HG02840 (cell line): ENCODE measurements around the gene LRRC4C.

Source experiments
- ATAC-seq: cut with Tn5 transposase; IDR thresholded peaks from one replicate; pipeline ENCODE4 v1.9.1; 2021; ENCODE audit warnings: mild to moderate bottlenecking, moderate library complexity, moderate number of reproducible peaks; ENCODE audit not compliant: unreplicated experiment, low FRiP score

LRRC4C gene

DNA sequence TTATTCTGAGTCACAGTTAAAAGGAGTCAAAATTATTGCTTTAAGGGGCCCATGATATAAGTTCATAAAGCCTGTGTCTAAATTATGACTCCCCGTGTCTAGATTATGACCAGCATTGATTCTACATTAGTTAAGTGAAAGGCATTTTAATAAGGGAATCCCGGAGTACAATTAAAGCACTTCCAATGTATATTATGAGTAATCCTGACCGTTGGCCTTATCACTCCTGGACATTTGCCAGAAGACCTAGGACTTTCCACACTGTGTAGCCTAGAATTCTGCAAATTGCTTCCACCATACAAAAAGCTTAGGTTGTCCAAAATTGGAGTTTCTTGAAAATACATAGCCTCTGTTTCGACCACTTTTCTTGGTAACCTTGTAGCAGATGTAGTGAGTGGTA, 1292.6 kb downstream of the LRRC4C start:
- ATAC-seq, result no peak

DNA sequence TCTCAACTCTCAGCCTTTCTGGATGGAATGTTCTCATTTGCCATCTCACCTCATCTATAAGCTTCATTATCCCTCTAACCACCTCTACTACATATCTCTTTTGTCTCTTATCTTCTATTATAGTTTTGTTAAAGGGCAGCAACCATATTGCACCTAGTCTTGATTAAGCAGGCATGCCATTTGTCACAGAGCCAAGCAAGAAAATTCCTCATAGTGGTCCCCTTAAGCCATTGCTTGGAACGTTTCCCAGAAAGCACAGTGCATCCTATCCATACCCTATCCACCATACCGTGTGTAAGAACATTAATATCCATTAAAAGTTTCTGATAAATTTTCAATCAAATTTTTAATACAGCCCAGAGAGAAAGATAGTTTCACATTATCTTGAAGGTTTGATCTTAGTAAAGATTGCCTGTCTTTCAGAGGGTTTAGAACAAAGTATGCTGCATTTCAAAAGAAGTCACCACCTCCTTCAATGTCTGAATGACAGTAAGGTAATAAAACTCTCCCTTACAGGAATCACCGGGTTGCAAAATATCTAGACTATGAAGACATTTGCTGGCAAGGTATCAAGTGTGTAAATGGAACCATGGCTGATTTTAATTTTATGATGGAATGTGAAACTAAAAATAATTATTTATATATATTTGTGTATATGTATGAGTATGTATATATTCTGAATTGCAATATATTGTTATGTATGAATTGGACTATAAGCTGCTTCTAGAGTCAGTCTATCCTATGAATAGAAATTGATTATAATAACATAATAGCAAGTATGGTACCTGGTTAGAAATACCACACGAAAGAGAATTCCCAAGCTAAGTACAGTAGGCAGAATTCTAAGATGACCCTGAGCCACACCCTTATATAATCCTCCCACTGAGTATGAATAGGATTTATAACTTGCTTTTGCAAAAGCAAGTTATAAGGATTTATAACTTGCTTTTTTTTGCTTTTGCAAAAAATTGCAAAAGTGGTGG, 1296.3 kb downstream of the LRRC4C start:
- ATAC-seq, result no peak

DNA sequence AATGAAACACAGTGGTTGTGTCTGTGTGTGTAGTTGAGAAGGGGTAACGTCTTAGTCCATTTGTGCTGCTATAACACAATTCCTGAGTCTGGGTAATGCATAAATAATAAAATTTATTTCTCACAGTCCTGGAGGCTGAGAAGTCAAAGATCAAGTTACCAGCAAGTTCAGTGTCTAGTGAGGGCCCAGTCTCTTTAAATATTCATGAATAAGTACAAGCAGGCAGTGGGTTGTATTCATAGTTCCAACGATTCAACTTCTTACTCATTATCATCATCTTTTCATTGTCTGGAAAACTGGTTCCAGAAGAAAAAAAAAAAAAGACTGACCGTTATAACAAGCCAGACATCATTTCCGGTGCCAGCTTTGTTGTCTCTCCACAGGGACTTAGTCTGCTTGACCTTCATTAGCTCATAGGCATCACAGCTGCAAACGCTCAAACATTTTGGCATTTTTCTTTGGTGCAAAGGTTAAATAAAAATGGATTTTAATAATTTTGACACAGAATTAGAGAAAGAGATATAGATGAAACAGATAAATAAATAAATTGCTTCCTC, 1297.5 kb downstream of the LRRC4C start:
- no peak for ATAC-seq

DNA sequence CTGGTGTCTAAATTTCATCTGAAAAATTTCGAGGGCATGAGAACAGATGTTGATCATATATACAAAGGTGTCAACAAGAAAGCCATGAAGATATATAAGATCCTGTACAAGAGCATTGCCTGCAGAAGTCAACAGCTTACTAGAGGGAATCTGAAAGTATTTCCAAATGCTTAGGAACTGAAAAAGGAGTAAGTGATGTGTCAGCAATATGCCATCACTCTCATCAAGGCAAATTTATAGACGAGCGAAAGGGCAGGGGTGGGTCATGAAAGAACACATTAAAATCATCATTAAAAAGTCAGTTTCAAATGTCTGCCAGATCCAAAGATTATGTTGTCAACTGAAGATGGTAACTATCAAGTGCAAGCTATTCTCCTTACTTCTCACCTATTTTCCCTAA, 1299.0 kb downstream of the LRRC4C start:
- ATAC-seq, result no peak

DNA sequence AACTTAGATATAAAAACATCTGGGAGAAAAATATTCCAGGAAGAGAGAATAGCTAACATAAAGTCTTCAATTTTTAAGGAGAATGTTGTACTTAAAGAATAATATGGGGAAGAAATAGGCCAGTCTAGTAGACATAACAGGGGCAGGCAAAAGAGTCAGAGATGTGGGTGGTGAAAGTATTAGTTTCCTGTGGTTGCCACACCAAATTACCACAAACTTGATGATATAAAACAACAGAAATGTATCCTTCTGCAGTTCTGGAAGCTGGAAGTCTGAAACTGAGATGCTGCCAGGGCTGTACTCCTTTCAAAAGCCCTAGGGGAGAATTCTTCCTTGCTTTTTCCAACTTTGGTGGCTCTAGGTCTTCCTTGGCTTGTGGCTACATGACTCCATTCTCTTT, 1309.7 kb downstream of the LRRC4C start:
- ATAC-seq, result no peak

DNA sequence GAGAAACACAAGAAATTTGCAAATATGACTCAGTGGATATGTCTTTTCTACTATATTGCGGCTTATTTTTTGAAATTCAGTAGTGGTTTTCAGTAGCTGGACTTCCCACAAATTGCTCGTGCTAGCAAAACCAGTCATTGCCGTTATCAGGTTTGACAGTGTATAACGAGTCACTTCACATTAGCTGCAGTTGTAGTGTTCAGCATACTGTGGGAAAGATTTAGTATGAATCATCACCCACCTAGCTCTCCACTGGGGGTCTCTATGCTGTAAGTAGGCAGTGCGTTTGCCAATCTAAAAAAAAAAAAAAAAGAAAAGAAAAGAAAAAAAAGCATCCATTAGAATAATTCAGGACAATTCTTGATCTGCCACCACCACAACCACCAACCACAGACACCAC, 1318.9 kb downstream of the LRRC4C start:
- no peak for ATAC-seq

DNA sequence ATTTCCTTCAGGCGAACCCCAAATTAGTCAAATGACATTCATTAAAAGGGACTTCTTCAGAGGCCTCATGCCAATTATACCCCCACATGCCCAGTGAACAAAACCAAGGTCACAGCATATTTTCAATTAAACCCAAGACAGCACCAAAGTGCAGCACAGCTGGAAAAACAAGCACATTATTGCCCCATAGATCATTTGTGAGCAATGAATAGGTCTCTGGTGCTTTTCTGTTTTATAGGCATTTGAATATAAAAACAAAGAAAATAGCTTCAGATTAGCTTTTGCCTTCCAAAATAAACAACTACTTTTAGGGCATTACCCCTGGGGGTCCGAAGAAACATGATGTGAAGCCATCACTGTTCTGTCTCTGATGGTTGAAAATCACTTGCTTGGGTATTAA, 1319.9 kb downstream of the LRRC4C start:
- ATAC-seq, result no peak

DNA sequence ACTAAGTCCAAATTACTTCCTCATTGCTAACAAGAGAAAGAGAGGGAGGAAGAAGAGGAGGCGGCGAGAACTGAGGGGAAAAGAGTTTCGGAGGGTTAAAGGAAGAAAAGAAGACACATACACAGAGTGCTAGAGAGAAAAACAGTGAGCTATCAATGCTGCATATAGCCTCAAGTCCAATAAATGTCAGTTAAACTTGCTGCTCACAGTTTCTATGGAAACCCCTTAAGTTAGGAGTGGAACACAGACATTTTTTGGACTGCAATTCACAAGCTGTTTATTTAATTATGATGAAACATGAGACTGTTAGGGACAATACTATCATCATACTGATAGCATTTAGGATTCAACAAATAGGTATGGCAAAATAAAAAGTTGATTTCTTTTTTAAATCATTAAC, 1320.4 kb downstream of the LRRC4C start:
- no peak for ATAC-seq

DNA sequence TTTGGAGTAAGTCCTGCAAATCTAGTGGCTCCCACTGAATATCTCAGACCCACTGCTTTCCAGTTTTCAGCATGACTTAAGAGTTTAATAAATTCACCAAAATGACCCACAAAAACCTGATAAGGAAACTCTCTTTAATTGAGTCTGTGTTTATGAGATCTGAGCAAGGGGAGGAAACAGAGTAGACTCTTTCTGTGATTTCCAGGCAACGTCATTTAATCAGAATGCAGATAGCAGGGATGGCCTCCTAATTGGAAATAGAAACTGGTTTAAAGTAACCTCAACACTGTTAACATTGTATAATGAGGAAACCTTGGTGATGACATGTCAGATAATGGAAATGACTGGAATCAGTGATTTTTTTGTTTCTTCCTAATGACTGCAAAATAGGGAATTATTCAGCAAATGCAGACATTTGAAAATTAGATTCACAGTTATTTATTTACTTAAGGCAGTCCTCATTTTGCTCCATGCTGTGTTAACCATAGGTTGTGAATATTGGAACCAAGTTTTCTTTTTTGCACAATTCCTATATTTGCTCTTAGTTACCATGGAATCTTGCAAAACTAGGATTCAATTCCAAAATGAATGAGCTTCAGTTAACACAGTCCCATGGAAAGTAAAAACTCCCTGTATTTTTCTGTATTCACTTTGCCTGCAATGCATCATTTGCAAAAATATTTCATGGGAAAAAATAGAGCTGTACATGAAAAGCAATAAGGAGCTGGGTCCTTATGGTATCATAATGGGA, 1324.5 kb downstream of the LRRC4C start:
- no peak for ATAC-seq

DNA sequence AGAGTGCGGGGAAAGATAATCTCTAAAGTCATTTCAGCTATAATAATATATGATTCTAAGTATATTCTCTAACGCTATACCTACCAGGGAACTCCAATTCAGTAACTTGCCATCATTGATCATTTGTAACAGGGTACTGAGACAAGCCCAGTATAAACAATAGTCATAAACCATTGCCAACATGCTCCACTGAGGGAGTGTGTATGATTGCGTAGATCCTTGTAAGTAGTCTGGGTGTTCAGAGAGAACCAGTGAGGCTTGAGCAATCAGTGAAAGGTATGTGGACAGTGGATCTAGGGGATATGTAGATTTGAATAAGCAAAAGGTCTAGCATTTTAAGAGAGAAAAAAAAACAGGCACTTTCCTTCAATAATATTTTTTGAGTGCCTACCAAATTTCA, 1326.0 kb downstream of the LRRC4C start:
- no peak for ATAC-seq

DNA sequence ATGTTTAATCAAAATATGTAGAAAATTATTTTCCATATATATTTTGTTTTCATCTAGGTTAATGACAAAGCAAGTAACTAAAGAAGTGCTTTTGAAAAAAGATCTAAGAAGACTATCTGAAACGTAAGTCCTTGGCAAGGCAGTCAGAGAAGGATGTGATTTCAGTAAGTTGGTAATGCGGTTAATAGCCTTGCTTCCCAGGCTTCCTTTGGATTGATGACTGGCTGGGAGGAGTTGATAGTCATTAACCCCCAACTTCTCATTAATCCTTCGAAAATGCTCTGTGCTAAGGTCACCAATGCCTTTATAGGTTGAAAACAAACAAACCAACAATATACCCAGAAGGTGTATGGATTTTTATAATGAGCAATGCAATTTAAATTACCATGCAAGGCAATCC, 1326.5 kb downstream of the LRRC4C start:
- ATAC-seq, result no peak

DNA sequence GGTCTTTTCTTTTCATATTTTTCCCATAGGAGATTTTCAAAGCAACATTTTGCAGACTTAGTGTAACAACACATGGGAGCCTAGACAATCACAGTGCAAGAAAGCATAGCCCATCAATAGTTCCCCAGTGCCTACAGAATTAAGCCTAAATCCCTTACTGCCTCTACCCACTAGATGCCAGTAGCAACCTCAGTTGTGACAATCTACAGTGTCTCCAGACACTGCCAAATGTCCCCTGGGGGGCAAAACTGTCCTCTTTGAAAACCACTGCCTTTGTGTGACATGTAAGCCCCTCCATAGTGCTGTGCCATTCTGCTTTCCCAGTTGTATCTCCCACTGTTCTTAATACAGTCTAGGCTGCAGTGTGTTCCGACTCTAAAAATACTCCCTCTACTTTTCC, 1329.0 kb downstream of the LRRC4C start:
- no peak for ATAC-seq

DNA sequence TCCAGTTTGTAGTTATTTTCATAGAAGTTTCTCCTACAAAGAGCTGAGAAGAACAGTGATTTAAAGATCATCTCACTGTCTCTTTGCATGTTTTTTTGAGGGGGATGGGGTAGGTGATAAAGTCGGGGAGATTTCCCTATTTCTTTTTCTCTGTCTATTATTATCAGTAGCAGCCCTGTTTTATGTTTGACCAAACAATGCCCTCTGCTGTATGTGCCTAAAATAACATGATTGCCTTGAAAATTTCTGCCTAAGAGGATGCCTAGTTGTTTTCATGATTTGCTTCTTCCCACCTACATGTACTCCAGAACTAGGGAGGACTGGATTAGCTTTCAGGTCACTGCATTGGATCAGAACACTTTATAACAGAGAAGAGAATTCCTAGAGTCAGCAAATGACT, 1330.2 kb downstream of the LRRC4C start:
- ATAC-seq, result no peak

DNA sequence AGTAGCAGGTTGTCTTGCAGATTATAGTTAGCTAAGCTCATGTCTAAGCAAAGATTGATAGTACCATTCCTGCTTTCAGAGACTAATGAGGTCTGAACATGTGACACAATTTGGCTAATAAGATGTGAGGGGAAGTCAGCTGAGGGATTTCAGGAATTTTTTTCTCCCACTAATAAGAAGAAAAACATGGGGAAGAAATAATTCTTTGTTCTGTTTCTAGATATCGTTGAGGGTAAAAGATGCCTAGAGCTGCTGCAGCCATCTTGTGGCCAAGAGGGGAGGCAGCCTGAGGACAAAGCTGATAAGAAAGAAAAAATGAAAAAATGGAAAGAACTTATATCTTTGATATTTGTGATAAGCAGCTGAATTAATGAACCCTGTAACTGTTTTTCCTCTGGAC, 1334.4 kb downstream of the LRRC4C start:
- no peak for ATAC-seq

DNA sequence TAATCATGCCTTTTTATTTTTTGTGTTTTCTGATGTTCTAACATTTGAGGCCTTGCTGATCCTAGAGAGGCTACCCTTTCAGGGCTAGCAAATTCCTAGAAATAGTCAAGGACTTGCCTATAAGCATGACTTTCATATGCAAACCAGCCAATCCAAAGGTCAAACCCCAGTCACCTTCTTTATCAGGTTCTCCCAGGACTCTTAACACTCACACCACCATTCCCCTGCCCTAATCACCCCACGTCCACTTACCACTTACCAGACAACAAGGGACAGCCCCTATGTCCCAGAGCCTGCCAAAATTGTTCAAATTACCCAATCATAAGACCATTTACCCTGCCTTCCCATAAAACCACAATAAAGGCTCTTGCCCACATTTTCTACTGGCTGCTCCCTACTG, 1339.8 kb downstream of the LRRC4C start:
- ATAC-seq, result no peak

DNA sequence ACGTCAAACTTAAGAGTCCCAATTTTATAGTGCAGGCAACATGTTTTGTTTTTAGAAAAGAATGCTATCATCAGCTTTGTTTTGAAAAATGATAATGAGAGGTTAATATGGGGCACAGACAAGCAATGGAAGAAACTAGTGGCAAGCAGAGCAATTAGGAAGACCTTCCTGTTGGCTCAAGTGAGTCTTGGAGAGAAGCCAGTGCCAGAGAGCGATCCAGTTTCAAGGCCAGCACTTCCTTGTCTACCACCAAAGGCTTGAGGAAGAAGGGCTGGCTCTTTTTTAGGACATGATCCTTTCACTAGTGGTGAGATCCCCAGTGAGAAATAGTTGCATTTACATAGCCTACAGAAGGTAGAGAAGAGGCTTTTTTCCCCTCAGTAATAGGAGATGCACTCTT, 1340.7 kb downstream of the LRRC4C start:
- ATAC-seq, result no peak

DNA sequence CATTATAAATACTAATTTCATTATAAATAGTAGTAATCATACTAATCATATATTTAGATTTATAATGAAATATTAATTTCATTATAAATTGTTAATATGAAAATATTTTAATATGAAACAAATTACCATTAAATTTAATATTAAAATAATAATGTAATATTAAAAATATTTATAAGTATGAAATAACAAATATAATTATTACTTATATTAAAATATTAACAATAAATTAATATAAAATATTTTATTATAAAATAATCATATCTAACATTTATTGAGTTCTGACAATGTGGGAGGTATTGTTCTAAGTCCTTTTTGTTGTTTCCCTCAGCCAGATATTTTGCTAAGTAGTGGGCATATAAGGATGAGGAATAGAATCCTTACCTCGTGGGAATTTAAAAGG, 1341.4 kb downstream of the LRRC4C start:
- ATAC-seq, result no peak

DNA sequence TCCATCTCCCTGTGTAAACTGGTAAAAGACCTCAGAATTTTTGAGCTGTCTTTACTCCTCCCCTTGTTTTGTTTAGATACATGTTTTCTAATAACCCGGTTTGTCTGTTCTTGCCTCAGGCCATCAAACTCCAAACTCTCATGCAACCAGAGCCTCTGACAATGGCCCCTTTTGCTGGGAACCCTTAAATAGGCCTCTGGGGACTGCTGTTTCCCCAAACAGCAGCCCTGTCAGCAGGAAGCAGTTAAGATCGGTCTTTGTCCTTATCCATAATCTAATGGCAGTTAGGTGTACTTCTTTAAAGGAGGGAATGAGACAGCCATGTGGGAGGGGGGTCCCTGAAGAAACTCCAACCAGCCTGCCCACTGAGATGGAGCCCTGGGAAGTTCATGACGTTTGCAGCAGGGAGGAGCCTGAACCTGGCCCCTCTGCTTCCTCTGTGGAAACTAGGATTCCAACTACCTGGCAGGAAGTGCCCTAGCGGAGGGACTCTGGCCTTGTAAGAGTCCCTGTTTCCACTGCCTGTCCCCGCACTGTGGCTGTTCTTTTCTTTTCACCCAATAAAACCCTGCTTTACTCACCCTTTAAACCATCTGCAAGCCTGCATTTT, 1354.4 kb downstream of the LRRC4C start:
- ATAC-seq, result no peak

DNA sequence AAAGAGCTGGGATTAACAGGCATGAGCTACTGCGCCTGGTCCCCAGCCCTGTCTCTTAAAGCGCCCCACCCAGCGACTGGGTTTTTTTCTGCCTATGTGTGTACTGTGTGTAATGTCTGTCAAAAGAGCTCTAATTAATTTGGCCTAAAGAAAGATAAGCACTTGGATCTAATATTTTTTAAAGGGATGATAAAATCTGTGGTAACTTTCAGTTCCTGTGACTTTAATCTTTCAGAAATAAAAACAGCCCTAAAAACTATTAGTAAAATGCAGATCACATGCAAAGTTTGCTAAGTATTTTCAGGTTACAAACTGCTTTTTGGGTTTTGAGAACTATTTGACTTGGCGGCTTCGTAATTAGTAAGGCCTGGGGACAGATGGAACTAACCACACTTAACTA, 1358.7 kb downstream of the LRRC4C start:
- ATAC-seq, result no peak

DNA sequence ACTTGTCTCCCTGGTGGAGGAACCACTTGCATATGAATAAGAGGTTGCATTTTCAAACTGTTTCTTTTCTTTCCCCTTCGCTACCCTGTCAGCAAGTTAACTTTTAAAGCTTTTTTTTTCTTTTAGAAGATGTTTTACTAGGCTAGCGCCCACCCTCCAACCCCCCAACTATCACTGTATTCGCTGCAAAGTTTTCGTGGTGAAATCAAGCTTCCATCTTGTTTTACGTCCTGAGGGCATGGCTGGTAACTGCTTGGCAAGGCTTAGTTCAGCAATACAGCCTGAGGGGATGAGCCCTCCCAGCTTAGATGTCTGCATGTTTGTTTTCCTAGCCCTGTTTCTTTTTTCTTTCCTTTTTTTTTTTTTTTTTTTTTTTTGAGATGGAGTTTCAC, 1359.3 kb downstream of the LRRC4C start:
- ATAC-seq, result no peak
